ENCODE measurements around the gene GRK4.
"Not testable (repeated sequence)": the region's sequence is repeated elsewhere in the genome, so short reads cannot be mapped to it uniquely, and the experiment has no call there.

GRK4 gene

DNA sequence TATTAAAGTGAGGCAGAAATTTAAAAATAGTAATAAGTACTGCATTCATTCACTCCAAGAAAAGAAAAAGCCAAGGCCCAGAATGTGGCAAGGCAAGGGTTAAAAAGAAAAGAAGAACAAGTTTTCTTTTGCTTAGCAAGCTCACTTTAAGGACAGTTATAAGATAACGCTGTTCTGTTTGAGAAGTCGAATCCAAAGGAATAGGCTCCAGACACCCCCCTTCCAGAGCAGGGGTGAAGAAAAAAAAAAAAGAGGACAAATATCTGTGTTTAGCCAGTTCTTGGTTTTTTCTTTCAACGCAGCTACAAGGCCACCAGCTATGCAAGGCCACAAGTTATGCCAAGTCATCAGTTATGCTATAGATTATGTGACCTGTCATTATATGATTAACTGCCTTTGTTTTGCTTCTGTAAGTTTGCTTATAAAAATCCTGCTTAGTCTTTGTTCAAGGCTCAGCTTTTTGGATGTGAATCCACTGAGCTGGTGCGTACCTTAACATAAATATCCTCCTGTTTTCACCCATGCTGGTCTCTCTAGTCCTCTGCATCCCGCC, 1.4 kb downstream of the GRK4 start:
- TF ChIP-seq, protein P1, sequence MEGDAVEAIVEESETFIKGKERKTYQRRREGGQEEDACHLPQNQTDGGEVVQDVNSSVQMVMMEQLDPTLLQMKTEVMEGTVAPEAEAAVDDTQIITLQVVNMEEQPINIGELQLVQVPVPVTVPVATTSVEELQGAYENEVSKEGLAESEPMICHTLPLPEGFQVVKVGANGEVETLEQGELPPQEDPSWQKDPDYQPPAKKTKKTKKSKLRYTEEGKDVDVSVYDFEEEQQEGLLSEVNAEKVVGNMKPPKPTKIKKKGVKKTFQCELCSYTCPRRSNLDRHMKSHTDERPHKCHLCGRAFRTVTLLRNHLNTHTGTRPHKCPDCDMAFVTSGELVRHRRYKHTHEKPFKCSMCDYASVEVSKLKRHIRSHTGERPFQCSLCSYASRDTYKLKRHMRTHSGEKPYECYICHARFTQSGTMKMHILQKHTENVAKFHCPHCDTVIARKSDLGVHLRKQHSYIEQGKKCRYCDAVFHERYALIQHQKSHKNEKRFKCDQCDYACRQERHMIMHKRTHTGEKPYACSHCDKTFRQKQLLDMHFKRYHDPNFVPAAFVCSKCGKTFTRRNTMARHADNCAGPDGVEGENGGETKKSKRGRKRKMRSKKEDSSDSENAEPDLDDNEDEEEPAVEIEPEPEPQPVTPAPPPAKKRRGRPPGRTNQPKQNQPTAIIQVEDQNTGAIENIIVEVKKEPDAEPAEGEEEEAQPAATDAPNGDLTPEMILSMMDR (IDR thresholded peaks at IDR 0.05): no peak
- TF ChIP-seq ZFX (IDR thresholded peaks at IDR 0.05; ENCODE audit: borderline replicate concordance): no peak
- H3K27ac ChIP-seq: no peak overlapping the region

DNA sequence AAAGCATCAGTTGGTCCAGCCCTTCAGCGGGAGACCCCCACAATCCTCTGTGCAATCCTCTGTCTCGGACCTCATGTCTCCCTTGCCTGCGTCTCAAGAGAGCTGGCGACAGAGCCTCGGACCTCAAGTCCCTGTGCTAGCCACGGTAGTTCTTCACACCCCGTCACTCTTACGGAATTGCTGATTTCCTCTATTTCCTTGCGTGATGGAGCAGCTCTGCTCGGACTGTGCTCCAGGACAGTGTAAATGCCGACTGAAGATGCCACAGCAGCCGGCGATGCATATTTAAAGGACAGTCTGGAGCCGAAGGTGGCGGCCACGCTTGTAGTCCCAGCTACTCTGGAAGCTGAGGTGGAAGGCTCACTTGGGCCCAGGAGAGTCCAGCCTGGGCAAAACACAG, 1.9 kb downstream of the GRK4 start:
- TF ChIP-seq, protein P1 (IDR thresholded peaks at IDR 0.05): no peak
- no peak for TF ChIP-seq ZFX (IDR thresholded peaks at IDR 0.05; ENCODE audit: borderline replicate concordance)
- no peak overlapping the region for H3K27ac ChIP-seq

DNA sequence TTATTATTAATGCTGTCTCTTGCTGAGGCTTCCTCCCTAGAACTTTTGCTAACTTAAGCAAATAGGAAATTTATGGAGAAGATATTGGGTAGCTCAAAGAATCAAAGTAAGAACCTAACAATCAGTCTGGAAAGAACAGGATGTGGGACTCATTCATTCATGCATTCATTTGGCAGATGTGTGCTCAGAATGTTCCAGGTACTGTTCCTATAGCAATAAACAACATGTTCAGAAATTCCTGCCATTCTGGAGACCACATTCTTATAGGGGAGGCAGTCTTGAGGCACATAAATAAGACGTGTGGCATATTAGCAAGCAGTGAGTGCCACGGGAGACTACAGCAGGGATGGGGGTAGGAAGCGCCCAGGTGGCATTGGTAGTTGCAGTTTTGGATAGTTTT, 5.0 kb downstream of the GRK4 start:
- no peak for TF ChIP-seq ZFX (IDR thresholded peaks at IDR 0.05; ENCODE audit: borderline replicate concordance)
- TF ChIP-seq, protein P1 (IDR thresholded peaks at IDR 0.05): no peak
- no peak overlapping the region for H3K27ac ChIP-seq

DNA sequence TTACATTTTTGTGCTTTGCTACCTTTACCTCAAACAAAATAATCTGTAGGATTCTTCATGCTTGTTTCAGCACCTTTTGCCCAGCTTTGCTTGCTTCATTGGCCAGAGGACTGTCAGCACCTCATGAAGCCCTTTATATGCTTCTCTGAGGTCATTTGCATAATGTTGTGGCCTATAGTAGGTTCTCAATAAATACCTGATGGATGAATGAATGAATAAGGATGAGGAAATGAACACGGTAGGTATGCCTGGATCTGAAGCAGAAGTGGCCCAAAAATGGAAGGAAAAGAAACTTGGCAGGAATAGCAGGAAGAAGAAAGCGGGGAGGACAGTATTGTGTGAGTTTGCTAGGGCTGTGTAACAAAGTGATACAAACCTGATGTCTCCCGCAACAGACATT, 7.9 kb downstream of the GRK4 start:
- no peak overlapping the region for H3K27ac ChIP-seq
- TF ChIP-seq ZFX (IDR thresholded peaks at IDR 0.05; ENCODE audit: borderline replicate concordance): no peak
- TF ChIP-seq, protein P1 (IDR thresholded peaks at IDR 0.05): no peak

DNA sequence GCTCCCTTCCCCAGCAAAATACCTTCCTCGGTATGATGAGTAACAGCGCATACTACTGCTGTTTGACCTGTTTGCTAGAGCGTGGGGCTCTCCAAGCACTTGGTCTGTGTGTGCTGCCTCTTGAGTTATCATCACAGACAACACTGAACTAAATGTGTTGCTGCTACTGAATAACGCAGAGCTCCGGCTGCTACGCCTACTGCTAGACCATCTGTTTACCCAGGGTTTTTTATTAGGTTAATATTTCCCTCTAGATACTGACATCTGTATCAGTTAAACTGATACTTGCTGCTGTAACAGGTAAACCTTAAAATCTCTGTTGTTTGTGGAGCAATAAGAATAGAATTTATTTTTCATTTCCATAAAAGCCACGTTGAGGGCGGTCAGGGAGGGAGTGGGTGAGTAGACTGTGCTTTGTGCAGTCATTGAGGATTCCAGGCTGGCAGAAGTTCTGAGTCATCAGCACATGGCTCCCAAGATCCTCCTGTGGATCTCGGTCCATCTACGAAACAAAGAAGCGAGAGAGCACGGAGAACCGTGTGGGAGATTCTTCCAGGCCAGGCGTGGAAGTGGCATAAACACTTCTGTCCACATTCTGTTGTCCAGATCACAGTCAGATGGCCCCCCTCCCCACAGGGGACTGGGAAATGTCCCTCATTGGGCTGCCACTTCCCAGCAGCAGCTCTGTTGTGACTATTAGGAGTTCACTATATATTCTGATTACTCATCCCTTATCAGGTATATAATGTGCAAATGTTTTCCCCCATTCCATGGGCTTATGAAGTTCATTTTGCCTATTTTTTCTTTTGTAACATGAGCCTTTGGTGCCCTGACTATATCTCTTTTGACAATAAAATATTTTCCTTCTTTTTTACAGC, 14.1 kb downstream of the GRK4 start:
- TF ChIP-seq ZFX (IDR thresholded peaks at IDR 0.05; ENCODE audit: borderline replicate concordance): no peak
- TF ChIP-seq, protein P1 (IDR thresholded peaks at IDR 0.05): no peak
- H3K27ac ChIP-seq: no peak overlapping the region

DNA sequence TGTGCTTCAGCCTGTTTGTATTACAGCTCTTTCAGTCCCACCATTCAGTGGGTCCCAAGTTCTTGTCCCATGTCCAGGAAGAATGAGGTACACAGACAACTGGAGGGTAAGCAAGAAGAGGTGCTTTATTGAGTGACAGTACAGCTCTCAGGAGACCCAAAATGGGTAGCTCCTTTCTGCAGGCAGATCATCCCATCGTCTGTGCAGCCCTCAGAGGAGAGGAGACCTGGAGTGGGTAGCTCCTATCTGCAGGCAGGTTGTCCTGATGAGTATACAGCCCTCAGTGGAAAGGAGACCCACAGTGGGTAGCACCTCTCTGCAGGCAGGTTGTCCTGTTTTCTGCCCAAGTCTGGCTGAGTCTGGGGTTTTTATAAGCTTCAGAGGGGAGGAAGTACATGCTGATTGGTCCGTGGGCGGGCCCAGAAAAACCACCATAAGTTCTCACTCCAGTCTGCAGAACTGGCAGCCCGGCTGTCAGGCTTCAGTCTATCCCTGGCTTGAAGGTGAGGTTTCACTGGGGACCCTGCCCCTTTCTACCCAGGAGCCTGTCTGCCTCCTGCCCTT, 18.0 kb downstream of the GRK4 start:
- TF ChIP-seq, protein P1 (IDR thresholded peaks at IDR 0.05): no peak
- TF ChIP-seq ZFX (IDR thresholded peaks at IDR 0.05; ENCODE audit: borderline replicate concordance): no peak
- H3K27ac ChIP-seq: no peak overlapping the region

DNA sequence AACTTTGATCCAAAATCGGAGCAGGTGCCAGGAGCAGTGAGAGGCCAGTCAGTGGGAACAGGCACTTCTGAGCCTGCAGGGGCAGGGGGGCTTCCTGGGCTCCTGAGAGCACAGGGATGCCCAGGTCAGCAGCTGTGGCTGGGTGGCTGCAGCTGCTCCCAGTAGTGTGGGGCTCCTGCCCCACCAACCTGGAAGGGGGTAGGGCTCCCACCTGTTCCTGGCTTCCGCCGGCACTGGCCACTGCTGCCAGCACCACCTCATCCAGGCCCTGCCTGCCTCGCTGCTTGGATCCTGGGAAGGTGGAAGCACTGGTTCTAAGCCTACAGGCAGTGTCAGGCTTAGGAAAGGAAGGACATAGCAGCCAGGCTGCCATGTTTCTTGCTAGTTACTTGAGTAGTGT, 18.6 kb downstream of the GRK4 start:
- H3K27ac ChIP-seq: no peak overlapping the region
- TF ChIP-seq, protein P1 (IDR thresholded peaks at IDR 0.05): no peak
- no peak for TF ChIP-seq ZFX (IDR thresholded peaks at IDR 0.05; ENCODE audit: borderline replicate concordance)

DNA sequence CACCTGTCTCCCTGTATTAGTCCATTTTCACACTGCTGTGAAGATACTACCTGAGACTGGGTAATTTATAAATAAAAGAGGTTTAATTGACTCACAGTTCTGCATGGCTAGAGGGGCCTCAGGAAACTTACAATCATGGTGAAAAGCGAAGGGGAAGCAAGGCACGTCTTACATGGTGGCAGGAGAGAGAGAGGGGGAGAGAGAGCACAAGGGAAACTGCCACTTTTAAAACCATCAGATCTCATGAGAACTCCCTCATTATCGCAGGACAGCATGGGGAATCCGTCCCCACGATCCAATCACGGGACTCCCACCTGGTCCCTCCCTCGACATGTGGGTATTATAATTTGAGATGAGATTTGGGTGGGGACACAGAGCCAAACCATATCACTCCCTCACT, 20.3 kb downstream of the GRK4 start:
- H3K27ac ChIP-seq: not testable (repeated sequence)

Data from 22Rv1 (cell line).